HG03066 (cell line): ENCODE results near the gene STT3B.
"Not testable (repeated sequence)": the region's sequence is repeated elsewhere in the genome, so short reads cannot be mapped to it uniquely, and the experiment has no call there.

Experiments
- ATAC-seq: cut with Tn5 transposase; IDR thresholded peaks from one replicate; pipeline ENCODE4 v1.9.1; 2021; ENCODE audit warnings: low read depth; ENCODE audit not compliant: unreplicated experiment

STT3B gene

GRCh38 chr3:31581660-31582059 lies 48.9 kb downstream of the STT3B start:
- no peak for ATAC-seq

- ATAC-seq = no peak
These were observed 56.5 kb downstream of the STT3B start for GRCh38 chr3:31589228-31589627.

GRCh38 chr3:31590650-31591049 lies 57.9 kb downstream of the STT3B start:
- ATAC-seq = no peak

GRCh38 chr3:31592764-31593163 lies 60.0 kb downstream of the STT3B start:
- ATAC-seq = no peak

GRCh38 chr3:31596176-31596575 lies 63.5 kb downstream of the STT3B start:
- ATAC-seq = no peak

- ATAC-seq = no peak
These were observed 67.7 kb downstream of the STT3B start for GRCh38 chr3:31600431-31600830.

GRCh38 chr3:31605333-31605732 lies 72.6 kb downstream of the STT3B start:
- not testable (repeated sequence) for ATAC-seq

- no peak for ATAC-seq
These were observed 73.7 kb downstream of the STT3B start for GRCh38 chr3:31606453-31606852.

GRCh38 chr3:31610700-31611275 lies 78.1 kb downstream of the STT3B start:
- no peak for ATAC-seq

- no peak for ATAC-seq
These were observed 80.5 kb downstream of the STT3B start for GRCh38 chr3:31613177-31613576.

GRCh38 chr3:31613654-31614053 lies 80.9 kb downstream of the STT3B start:
- ATAC-seq = no peak

GRCh38 chr3:31614162-31614921 lies 81.6 kb downstream of the STT3B start:
- ATAC-seq = no peak

- ATAC-seq = no peak
These were observed 82.5 kb downstream of the STT3B start for GRCh38 chr3:31615071-31615875.

GRCh38 chr3:31616711-31617110 lies 84.0 kb downstream of the STT3B start:
- no peak for ATAC-seq

GRCh38 chr3:31620656-31621055 lies 87.9 kb downstream of the STT3B start:
- no peak for ATAC-seq

GRCh38 chr3:31621314-31621713 lies 88.6 kb downstream of the STT3B start:
- ATAC-seq = no peak

GRCh38 chr3:31622636-31623288 lies 90.0 kb downstream of the STT3B start:
- peak; percentile 61 for ATAC-seq

GRCh38 chr3:31624083-31624709 lies 91.5 kb downstream of the STT3B start:
- no peak for ATAC-seq

- ATAC-seq = no peak
These were observed 92.6 kb downstream of the STT3B start for GRCh38 chr3:31625358-31625757.

GRCh38 chr3:31629054-31629453 lies 96.3 kb downstream of the STT3B start:
- no peak for ATAC-seq

GRCh38 chr3:31634476-31634875 lies 101.8 kb downstream of the STT3B start:
- no peak for ATAC-seq
